Measurements from ENCODE around the gene EPN2. TPM values are rescaled to one million over a fixed set of nuclear protein-coding genes. Genes with fewer than 3 reads are reported as not detected.

The EPN2 gene
- total RNA-seq, 2 donors from 2014 or later, result 28.8 to 67.7 TPM

DNA sequence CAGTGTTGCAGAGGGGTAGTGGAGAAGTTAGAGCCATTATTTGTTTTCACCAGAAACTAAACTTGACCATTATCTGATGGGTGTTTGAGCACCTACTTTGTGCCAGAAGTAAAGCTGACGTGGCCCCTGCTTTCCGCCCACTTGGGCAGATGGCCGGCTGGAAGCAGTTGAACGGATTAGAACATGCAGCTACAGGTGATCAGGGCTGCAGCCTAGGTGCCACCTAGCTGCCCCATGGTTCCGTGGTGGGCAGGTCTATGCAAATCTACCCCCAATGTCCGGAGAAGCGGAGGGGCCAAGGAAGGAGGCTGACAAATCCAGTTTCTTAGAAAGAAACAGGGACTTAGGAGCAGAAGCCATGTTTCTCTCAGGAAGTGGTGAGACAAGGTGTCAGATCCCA, 62.7 kb downstream of the EPN2 start:
- Histone ChIP-seq H3K27me3 (replicated peaks; ENCODE audit: insufficient read depth) (no peaks in the 10 kb centered on the region), H3K4me1 (replicated peaks) (no peaks in the 10 kb centered on the region), H3K27ac (no peak overlapping the region), H3K4me3 (no peak overlapping the region), H3K9me3 (no peaks in the 10 kb centered on the region), H3K36me3 (no peaks in the 10 kb centered on the region)
- no peak for DNase-seq (ENCODE audit: low spot score)
- TF ChIP-seq, protein P1, sequence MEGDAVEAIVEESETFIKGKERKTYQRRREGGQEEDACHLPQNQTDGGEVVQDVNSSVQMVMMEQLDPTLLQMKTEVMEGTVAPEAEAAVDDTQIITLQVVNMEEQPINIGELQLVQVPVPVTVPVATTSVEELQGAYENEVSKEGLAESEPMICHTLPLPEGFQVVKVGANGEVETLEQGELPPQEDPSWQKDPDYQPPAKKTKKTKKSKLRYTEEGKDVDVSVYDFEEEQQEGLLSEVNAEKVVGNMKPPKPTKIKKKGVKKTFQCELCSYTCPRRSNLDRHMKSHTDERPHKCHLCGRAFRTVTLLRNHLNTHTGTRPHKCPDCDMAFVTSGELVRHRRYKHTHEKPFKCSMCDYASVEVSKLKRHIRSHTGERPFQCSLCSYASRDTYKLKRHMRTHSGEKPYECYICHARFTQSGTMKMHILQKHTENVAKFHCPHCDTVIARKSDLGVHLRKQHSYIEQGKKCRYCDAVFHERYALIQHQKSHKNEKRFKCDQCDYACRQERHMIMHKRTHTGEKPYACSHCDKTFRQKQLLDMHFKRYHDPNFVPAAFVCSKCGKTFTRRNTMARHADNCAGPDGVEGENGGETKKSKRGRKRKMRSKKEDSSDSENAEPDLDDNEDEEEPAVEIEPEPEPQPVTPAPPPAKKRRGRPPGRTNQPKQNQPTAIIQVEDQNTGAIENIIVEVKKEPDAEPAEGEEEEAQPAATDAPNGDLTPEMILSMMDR (IDR thresholded peaks at IDR 0.05), result no peak
- no peak for TF ChIP-seq POLR2A (IDR thresholded peaks at IDR 0.05)
- no peak for TF ChIP-seq POLR2AphosphoS5 (IDR thresholded peaks at IDR 0.05)
- intact Hi-C loops (cut with DNase I), result no loop called here
- 76% methylated on average over 7 of the region's 7 CpGs for WGBS

DNA sequence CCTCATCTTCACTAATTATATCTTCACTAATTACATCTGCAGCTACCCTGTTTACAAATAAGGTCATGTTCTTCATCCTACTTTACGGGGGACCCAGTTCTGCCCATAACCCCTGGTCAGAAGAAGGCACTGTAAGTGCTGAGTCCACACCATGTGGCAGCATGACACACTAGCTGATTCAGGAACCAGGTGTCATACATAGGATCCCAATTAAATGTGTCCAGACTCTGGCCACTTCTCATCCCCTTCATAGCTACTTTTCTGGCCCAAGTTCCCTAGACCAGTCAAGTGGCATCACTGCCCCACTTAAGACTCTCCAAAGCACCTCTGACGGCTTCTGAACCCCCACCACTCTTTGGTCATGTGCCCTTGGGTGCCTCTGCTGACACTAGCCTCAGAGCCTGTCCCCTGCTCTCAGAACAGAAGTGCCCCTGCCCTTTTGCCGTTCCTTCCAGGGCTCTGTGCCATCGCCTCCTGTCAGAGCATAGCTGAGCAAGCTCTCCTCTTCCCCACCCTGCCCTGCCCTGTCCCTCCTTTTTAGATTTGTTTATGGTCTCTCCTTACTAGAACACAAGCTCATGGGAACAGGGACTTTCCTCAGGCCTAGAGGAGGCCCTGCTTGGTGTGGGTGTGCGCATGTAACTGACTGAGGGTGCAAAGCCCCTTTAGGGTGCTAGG, 64.2 kb downstream of the EPN2 start:
- Histone ChIP-seq H3K27ac (no peak overlapping the region), H3K4me3 (no peak overlapping the region), H3K9me3 (no peaks in the 10 kb centered on the region), H3K27me3 (replicated peaks; ENCODE audit: insufficient read depth) (no peaks in the 10 kb centered on the region), H3K4me1 (replicated peaks) (no peaks in the 10 kb centered on the region), H3K36me3 (no peaks in the 10 kb centered on the region)
- no peak for DNase-seq (ENCODE audit: low spot score)
- no peak for TF ChIP-seq POLR2AphosphoS5 (IDR thresholded peaks at IDR 0.05)
- no peak for TF ChIP-seq POLR2A (IDR thresholded peaks at IDR 0.05)
- TF ChIP-seq, protein P1 (IDR thresholded peaks at IDR 0.05), result no peak
- WGBS, result 75% methylated on average over 5 of the region's 5 CpGs
- intact Hi-C loops (cut with DNase I), result no loop called here

DNA sequence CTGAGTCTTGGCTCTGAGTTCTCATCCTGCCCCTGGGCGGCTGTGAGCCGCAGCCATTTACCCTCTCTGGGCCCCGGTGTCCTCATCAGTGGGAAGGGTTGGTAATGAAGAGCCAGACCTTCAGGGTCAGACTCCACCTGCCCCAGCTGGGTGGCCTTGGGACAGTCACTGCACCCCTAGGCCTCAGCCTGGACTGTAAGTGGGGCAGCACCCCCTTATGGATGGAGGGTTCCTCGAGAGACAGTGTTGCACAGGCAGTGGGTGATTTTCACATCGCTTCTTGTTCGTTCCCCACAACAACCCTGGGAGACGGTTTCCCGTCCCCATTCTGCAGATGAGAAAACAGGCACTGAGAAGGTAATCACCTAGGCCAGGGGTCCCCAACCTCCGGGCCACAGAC, 64.8 kb downstream of the EPN2 start:
- 94% methylated on average over 9 of the region's 9 CpGs for WGBS
- Histone ChIP-seq H3K27ac (no peak overlapping the region), H3K27me3 (replicated peaks; ENCODE audit: insufficient read depth) (no peaks in the 10 kb centered on the region), H3K36me3 (no peaks in the 10 kb centered on the region), H3K4me1 (replicated peaks) (no peaks in the 10 kb centered on the region), H3K4me3 (no peak overlapping the region), H3K9me3 (no peaks in the 10 kb centered on the region)
- TF ChIP-seq, protein P1 (IDR thresholded peaks at IDR 0.05), result no peak
- TF ChIP-seq POLR2AphosphoS5 (IDR thresholded peaks at IDR 0.05) (no peak), POLR2A (IDR thresholded peaks at IDR 0.05) (no peak)
- intact Hi-C loops (cut with DNase I), result no loop called here
- no peak for DNase-seq (ENCODE audit: low spot score)

DNA sequence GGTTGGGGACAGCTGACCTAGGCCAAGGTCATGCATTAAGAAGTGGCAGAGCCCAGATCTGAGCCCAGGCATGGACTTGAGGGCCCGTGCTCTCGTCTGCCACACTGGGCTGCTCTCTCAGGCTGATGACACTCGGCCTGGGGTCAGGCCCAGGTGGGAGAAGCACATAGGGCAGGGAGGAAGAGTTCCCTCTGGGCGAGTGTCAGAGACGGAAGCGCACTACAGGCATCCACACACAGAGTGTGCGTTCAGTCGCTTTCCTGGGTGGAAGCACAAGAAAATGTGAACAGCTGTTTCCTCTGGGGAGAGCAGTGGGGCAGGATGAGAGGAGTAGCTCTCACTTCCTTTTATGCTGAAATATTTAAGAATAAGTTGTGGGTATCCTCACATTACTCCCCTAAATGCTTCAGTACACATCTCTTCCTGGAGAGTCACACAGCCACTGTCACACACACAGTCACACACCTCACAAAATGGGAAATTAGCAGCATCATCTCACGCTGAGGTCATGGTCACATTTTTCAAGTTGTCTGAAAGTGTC, 65.7 kb downstream of the EPN2 start:
- Histone ChIP-seq H3K36me3 (no peaks in the 10 kb centered on the region), H3K27ac (no peak overlapping the region), H3K27me3 (replicated peaks; ENCODE audit: insufficient read depth) (no peaks in the 10 kb centered on the region), H3K9me3 (no peaks in the 10 kb centered on the region), H3K4me3 (no peak overlapping the region), H3K4me1 (replicated peaks) (no peaks in the 10 kb centered on the region)
- intact Hi-C loops (cut with DNase I), result no loop called here
- no peak for TF ChIP-seq POLR2AphosphoS5 (IDR thresholded peaks at IDR 0.05)
- TF ChIP-seq, protein P1 (IDR thresholded peaks at IDR 0.05), result no peak
- TF ChIP-seq POLR2A (IDR thresholded peaks at IDR 0.05), result no peak
- no peak for DNase-seq (ENCODE audit: low spot score)
- 80% methylated on average over 9 of the region's 9 CpGs for WGBS

DNA sequence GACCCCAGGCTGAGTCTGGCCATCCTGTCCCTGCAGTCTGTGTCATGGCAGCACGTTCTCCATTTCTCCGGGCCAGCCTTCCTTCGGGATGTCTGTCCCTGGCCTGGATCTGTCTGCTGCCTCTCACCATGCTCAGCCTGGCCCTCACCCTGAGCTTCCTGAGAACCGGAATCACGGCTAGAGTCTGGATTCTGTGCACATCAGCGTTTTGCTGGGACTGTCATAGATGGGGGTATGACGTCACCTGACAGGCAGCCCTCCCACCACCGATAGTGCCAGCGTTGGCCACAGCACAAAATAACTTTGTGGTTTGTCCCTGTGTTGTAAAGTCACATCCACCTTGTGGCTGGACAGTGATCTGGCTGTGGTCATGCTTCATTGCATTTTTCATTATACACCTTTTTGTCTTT, 66.2 kb downstream of the EPN2 start:
- intact Hi-C loops (cut with DNase I), result no loop called here
- TF ChIP-seq POLR2AphosphoS5 (IDR thresholded peaks at IDR 0.05) (no peak), POLR2A (IDR thresholded peaks at IDR 0.05) (no peak)
- TF ChIP-seq, protein P1 (IDR thresholded peaks at IDR 0.05), result no peak
- Histone ChIP-seq H3K36me3 (no peaks in the 10 kb centered on the region), H3K27me3 (replicated peaks; ENCODE audit: insufficient read depth) (no peaks in the 10 kb centered on the region), H3K27ac (no peak overlapping the region), H3K4me1 (replicated peaks) (no peaks in the 10 kb centered on the region), H3K9me3 (no peaks in the 10 kb centered on the region), H3K4me3 (no peak overlapping the region)
- 89% methylated on average over 9 of the region's 9 CpGs for WGBS
- no peak for DNase-seq (ENCODE audit: low spot score)
